Glutamatergic neuron (in vitro differentiated cells): Measurements from ENCODE around the gene HYCC2. TPM values are rescaled to one million over a fixed set of nuclear protein-coding genes. Genes with fewer than 3 reads are reported as not detected.

Source experiments
- DNase-seq: peaks from one replicate; pipeline ENCODE4 v3.0.0; 2022
- H3K27ac Mint-ChIP-seq: one replicate; pipeline ENCODE4 v1.8.0; 2020; ENCODE audit warnings: mild to moderate bottlenecking, mixed read lengths, inconsistent platforms; ENCODE audit not compliant: unreplicated experiment
- H3K27me3 Mint-ChIP-seq: one replicate; pipeline ENCODE4 v1.8.0; 2020; ENCODE audit warnings: mild to moderate bottlenecking, moderate library complexity, mixed read lengths, inconsistent platforms; ENCODE audit not compliant: unreplicated experiment
- H3K36me3 Mint-ChIP-seq: one replicate; pipeline ENCODE4 v1.8.0; 2020; ENCODE audit warnings: mild to moderate bottlenecking, mixed read lengths, inconsistent platforms; ENCODE audit not compliant: unreplicated experiment
- H3K4me1 Mint-ChIP-seq: one replicate; pipeline ENCODE4 v1.8.0; 2020; ENCODE audit warnings: mild to moderate bottlenecking, low read depth, mixed read lengths, inconsistent platforms; ENCODE audit not compliant: unreplicated experiment
- H3K4me3 Mint-ChIP-seq: one replicate; pipeline ENCODE4 v1.8.0; 2020; ENCODE audit warnings: mild to moderate bottlenecking, mixed read lengths, inconsistent platforms; ENCODE audit not compliant: unreplicated experiment
- H3K9me3 Mint-ChIP-seq: one replicate; pipeline ENCODE4 v1.8.0; 2020; ENCODE audit warnings: mild to moderate bottlenecking, moderate library complexity, mixed read lengths, inconsistent platforms; ENCODE audit not compliant: unreplicated experiment
- CTCF ChIP-seq: fragments of 200-600 bp; sonication (generic); IDR thresholded peaks from one replicate; pipeline ENCODE4 v1.5.0; 2021; ENCODE audit not compliant: partially characterized antibody, unreplicated experiment
- total RNA-seq: library from RNA; stranded (reverse); fragmentation: NEBNext Ultra II Directional; extraction: Animal tissue kit (Norgen Biotek cat#: 25700); gene quantifications from one replicate; pipeline ENCODE4 v1.2.1, GENCODE V29; 2021; ENCODE audit not compliant: unreplicated experiment

Gene HYCC2
- total RNA-seq, 1 donor from 2014 or later: 32.8 TPM

- Mint-ChIP-seq H3K27me3 (peaks cover 1% of the 10 kb centered on the region), H3K27ac (no peak overlapping the region), H3K4me3 (no peak overlapping the region), H3K36me3 (no peaks in the 10 kb centered on the region), H3K4me1 (peaks cover 5% of the 10 kb centered on the region), H3K9me3 (peaks cover 5% of the 10 kb centered on the region)
- DNase-seq: no peak
- no peak for TF ChIP-seq CTCF
Measured at GRCh38 chr2:201111096-201111495, 39.6 kb upstream of the HYCC2 start.

- H3K36me3 Mint-ChIP-seq: no peaks in the 10 kb centered on the region
- DNase-seq: no peak
- H3K9me3 Mint-ChIP-seq: peaks cover 2% of the 10 kb centered on the region
- no peak overlapping the region for H3K27ac Mint-ChIP-seq
- H3K4me1 Mint-ChIP-seq: peaks cover 5% of the 10 kb centered on the region
- H3K27me3 Mint-ChIP-seq: no peaks in the 10 kb centered on the region
- TF ChIP-seq CTCF: no peak
- H3K4me3 Mint-ChIP-seq: no peak overlapping the region
Measured at GRCh38 chr2:201110615-201111014, 39.1 kb upstream of the HYCC2 start.

- no peak for DNase-seq
- H3K4me3 Mint-ChIP-seq: no peak overlapping the region
- no peaks in the 10 kb centered on the region for H3K4me1 Mint-ChIP-seq
- no peaks in the 10 kb centered on the region for H3K27me3 Mint-ChIP-seq
- H3K27ac Mint-ChIP-seq: no peak overlapping the region
- H3K36me3 Mint-ChIP-seq: no peaks in the 10 kb centered on the region
- no peak for TF ChIP-seq CTCF
- no peaks in the 10 kb centered on the region for H3K9me3 Mint-ChIP-seq
Measured at GRCh38 chr2:201109186-201109585, 37.7 kb upstream of the HYCC2 start.

- Mint-ChIP-seq H3K36me3 (no peaks in the 10 kb centered on the region), H3K9me3 (no peaks in the 10 kb centered on the region), H3K27ac (no peak overlapping the region), H3K4me3 (no peak overlapping the region), H3K27me3 (no peaks in the 10 kb centered on the region), H3K4me1 (no peaks in the 10 kb centered on the region)
- no peak for DNase-seq
- TF ChIP-seq CTCF: no peak
Measured at GRCh38 chr2:201108341-201108740, 36.9 kb upstream of the HYCC2 start.

- Mint-ChIP-seq H3K4me3 (no peak overlapping the region), H3K4me1 (no peaks in the 10 kb centered on the region), H3K9me3 (no peaks in the 10 kb centered on the region), H3K27me3 (peaks cover 2% of the 10 kb centered on the region), H3K27ac (no peak overlapping the region), H3K36me3 (no peaks in the 10 kb centered on the region)
- DNase-seq: no peak
- no peak for TF ChIP-seq CTCF
Measured at GRCh38 chr2:201107624-201108023, 36.2 kb upstream of the HYCC2 start.
